Liver (tissue), 9 donors: ENCODE measurements around the gene CXCL6. TPM values are rescaled to one million over a fixed set of nuclear protein-coding genes. Genes with fewer than 3 reads are reported as not detected.

Source experiments
- DNase-seq: peaks from one replicate; pipeline ENCODE4 v3.0.0-alpha.2; 2017; ENCODE audit warnings: low spot score
- H3K27ac ChIP-seq, 2 donors: one replicate each; pipeline ENCODE4 v1.7.0; 2013; ENCODE audit warnings: inconsistent platforms in 2 of 2, low read length in 2 of 2, control low read depth in 1 of 2, low read depth in 1 of 2, mild to moderate bottlenecking in 1 of 2
- H3K27me3 ChIP-seq, 4 donors: one replicate each; pipeline versions ENCODE4 v1.6.1 to v1.7.0; 2013; ENCODE audit warnings: low read length in 3 of 4, inconsistent platforms in 1 of 4, mild to moderate bottlenecking in 1 of 4, moderate library complexity in 1 of 4; ENCODE audit not compliant: control insufficient read depth in 4 of 4, insufficient read depth in 4 of 4
- H3K36me3 ChIP-seq, 4 donors: one replicate each; pipeline versions ENCODE4 v1.6.1 to v1.7.0; 2013; ENCODE audit warnings: low read length in 3 of 4, mild to moderate bottlenecking in 3 of 4, low read depth in 1 of 4, moderate library complexity in 1 of 4; ENCODE audit not compliant: control insufficient read depth in 4 of 4, insufficient read depth in 3 of 4
- H3K4me1 ChIP-seq, 4 donors: one replicate each; pipeline versions ENCODE4 v1.6.1 to v1.7.0; 2013; ENCODE audit warnings: low read length in 3 of 4, mild to moderate bottlenecking in 3 of 4, moderate library complexity in 1 of 4; ENCODE audit not compliant: control insufficient read depth in 4 of 4, insufficient read depth in 4 of 4
- H3K4me3 ChIP-seq, 3 donors: one replicate each; pipeline versions ENCODE4 v1.6.1 to v1.7.0; 2013; ENCODE audit warnings: low read length in 3 of 3, control low read depth in 1 of 3, low read depth in 1 of 3, mild to moderate bottlenecking in 1 of 3
- H3K9ac ChIP-seq, 2 donors: one replicate each; pipeline ENCODE4 v1.7.0; 2013; ENCODE audit warnings: low read length in 2 of 2, mild to moderate bottlenecking in 2 of 2, moderate library complexity in 2 of 2, control low read depth in 1 of 2, low read depth in 1 of 2
- H3K9me3 ChIP-seq, 4 donors: one replicate each; pipeline versions ENCODE4 v1.6.1 to v1.7.0; 2013; ENCODE audit warnings: low read length in 3 of 4; ENCODE audit not compliant: control insufficient read depth in 4 of 4
- ATF3 ChIP-seq: IDR thresholded peaks from 2 replicates; pipeline ENCODE4 v1.6.1; 2016; ENCODE audit warnings: antibody characterized with exemption
- CTCF ChIP-seq: fragments of 150-350 bp; IDR thresholded peaks from 2 replicates; pipeline ENCODE4 v1.5.1; 2017; ENCODE audit warnings: improper control_type of control experiment, low read depth, low read length; ENCODE audit not compliant: missing input control
- EGR1 ChIP-seq, 2 donors: IDR thresholded peaks; 2 replicates each; pipeline ENCODE4 v1.6.1; 2016 to 2018; ENCODE audit warnings: antibody characterized with exemption in 2 of 2, low read depth in 2 of 2
- FOXA1 ChIP-seq: IDR thresholded peaks from 2 replicates; pipeline ENCODE4 v1.6.1; 2016; ENCODE audit warnings: antibody characterized with exemption
- FOXA2 ChIP-seq: IDR thresholded peaks from 2 replicates; pipeline ENCODE4 v1.6.1; 2016; ENCODE audit warnings: antibody characterized with exemption
- GABPA ChIP-seq, 2 donors: IDR thresholded peaks in 1 of 2; conservative IDR thresholded peaks in 1 of 2; 2 replicates each; pipeline ENCODE4 v1.6.1; 2016; ENCODE audit warnings: antibody characterized with exemption in 2 of 2, mild to moderate bottlenecking in 1 of 2, moderate library complexity in 1 of 2
- HNF4A ChIP-seq, 2 donors: conservative IDR thresholded peaks; 2 replicates each; pipeline ENCODE4 v1.6.1; 2016; ENCODE audit warnings: antibody characterized with exemption in 2 of 2, mild to moderate bottlenecking in 2 of 2
- HNF4G ChIP-seq: IDR thresholded peaks from 2 replicates; pipeline ENCODE4 v1.6.1; 2016; ENCODE audit warnings: antibody characterized with exemption
- JUND ChIP-seq, 2 donors: IDR thresholded peaks; 2 replicates each; pipeline ENCODE4 v1.6.1; 2016; ENCODE audit warnings: antibody characterized with exemption in 2 of 2
- MAX ChIP-seq: IDR thresholded peaks from 2 replicates; pipeline ENCODE4 v1.6.1; 2016; ENCODE audit warnings: antibody characterized with exemption
- NR2F2 ChIP-seq: IDR thresholded peaks from 2 replicates; pipeline ENCODE4 v1.6.1; 2016; ENCODE audit warnings: antibody characterized with exemption
- RAD21 ChIP-seq, 2 donors: IDR thresholded peaks; 2 replicates each; pipeline ENCODE4 v1.6.1; 2016; ENCODE audit warnings: antibody characterized with exemption in 2 of 2, mild to moderate bottlenecking in 2 of 2
- REST ChIP-seq: IDR thresholded peaks from 2 replicates; pipeline ENCODE4 v1.6.1; 2016; ENCODE audit warnings: antibody characterized with exemption, mild to moderate bottlenecking
- RXRA ChIP-seq, 2 donors: IDR thresholded peaks; 2 replicates each; pipeline ENCODE4 v1.6.1; 2017 to 2018; ENCODE audit warnings: antibody characterized with exemption in 2 of 2, mild to moderate bottlenecking in 1 of 2
- SP1 ChIP-seq: IDR thresholded peaks from 2 replicates; pipeline ENCODE4 v1.6.1; 2018; ENCODE audit warnings: antibody characterized with exemption, mild to moderate bottlenecking
- TAF1 ChIP-seq: conservative IDR thresholded peaks from 2 replicates; pipeline ENCODE4 v1.6.1; 2016; ENCODE audit warnings: antibody characterized with exemption, mild to moderate bottlenecking
- YY1 ChIP-seq: IDR thresholded peaks from 2 replicates; pipeline ENCODE4 v1.6.1; 2016; ENCODE audit warnings: antibody characterized with exemption, mild to moderate bottlenecking
- ZBTB33 ChIP-seq: IDR thresholded peaks from 2 replicates; pipeline ENCODE4 v1.6.1; 2016; ENCODE audit warnings: antibody characterized with exemption
- WGBS: extraction: QIAGEN DNeasy Blood & Tissue Kit; methylation state at CpG from one replicate; pipeline ENCODE4 v1.1.7; 2013; 5-methylcytosine and 5-hydroxymethylcytosine counted together
- polyA plus RNA-seq, 2 donors: library from polyadenylated mRNA; stranded (reverse) in 1 of 2; unstranded in 1 of 2; fragments of 200-250 nt in 1 of 2; fragments of >200 nt in 1 of 2; fragmentation: Nextera tagmentation in 1 of 2; extraction: Ambion mirVana in 1 of 2; gene quantifications; one replicate each; pipeline versions ENCODE4 v1.2.1 to v1.2.3, GENCODE V29; 2013 to 2015
- total RNA-seq, 2 donors: library from RNA; depleted of rRNA; stranded (reverse); fragments of >200 nt; gene quantifications; one replicate each; pipeline ENCODE4 v1.2.3, GENCODE V29; 2014
- donor health status: healthy.
- donor health status: healthy.
- donor health status: healthy.
- donor health status: healthy.
- donor health status: healthy.

CXCL6 gene
- total and polyA plus RNA-seq, 4 donors: 0.19 to 5.5 (median 3.2) TPM

- 10% methylated on average over 61 of the region's 61 CpGs for WGBS
- H3K36me3 ChIP-seq: no peaks in the 10 kb centered on the region
- H3K4me3 ChIP-seq: peak within 1 kb of the TSS; percentile 55 to 64 (median 59)
- H3K9me3 ChIP-seq: no peaks in the 10 kb centered on the region
- no peak for TF ChIP-seq GABPA (IDR thresholded peaks at IDR 0.05 in 1 of 2, conservative IDR thresholded peaks at IDR 0.05 in 1 of 2)
- TF ChIP-seq ATF3: no peak
- TF ChIP-seq RAD21 (IDR thresholded peaks at IDR 0.05): no peak
- TF ChIP-seq MAX: no peak
- TF ChIP-seq FOXA1: no peak
- TF ChIP-seq ZBTB33: no peak
- TF ChIP-seq RXRA (IDR thresholded peaks at IDR 0.05): no peak
- TF ChIP-seq TAF1: no peak
- no peak for TF ChIP-seq EGR1 (IDR thresholded peaks at IDR 0.05; ENCODE audit: low read depth in 2 of 2)
- no peak for TF ChIP-seq HNF4G
- no peak for TF ChIP-seq FOXA2
- no peak for TF ChIP-seq SP1
- TF ChIP-seq CTCF: no peak
- TF ChIP-seq HNF4A (conservative IDR thresholded peaks at IDR 0.05): no peak
- TF ChIP-seq JUND (IDR thresholded peaks at IDR 0.05): no peak
- TF ChIP-seq YY1: no peak
- TF ChIP-seq REST: no peak
- TF ChIP-seq NR2F2: no peak
- DNase-seq: no peak
- H3K27ac ChIP-seq: peak within 1 kb of the TSS; percentile 9 to 15
- H3K4me1 ChIP-seq: peaks cover 0 to 13% (median 4%) of the 10 kb centered on the region in 4 donors
- peaks cover 0 to 4% (median 0%) of the 10 kb centered on the region in 4 donors for H3K27me3 ChIP-seq
- peak within 1 kb of the TSS in 1 of 2 donors; percentile 48 for H3K9ac ChIP-seq
Measured at GRCh38 chr4:73869130-73870055, 32.9 kb downstream of the CXCL6 start, which contains the start of gene CXCL1. Gene CXCL1 (plus strand): TSS chr4:73869393. CDS start chr4:73869471, 78 bp downstream.
